Measurements from ENCODE around the gene HK2. TPM values are rescaled to one million over a fixed set of nuclear protein-coding genes. Genes with fewer than 3 reads are reported as not detected.
"Not testable (repeated sequence)": the region's sequence is repeated elsewhere in the genome, so short reads cannot be mapped to it uniquely, and the experiment has no call there.

HK2 gene
- total and polyA plus RNA-seq, 2 donors = 4.8 to 8.2 TPM

- DNase-seq (ENCODE audit: low read depth in 6 of 9, low spot score in 9 of 9) = not testable (repeated sequence)
- H3K4me1 ChIP-seq (ENCODE audit: control insufficient read depth in 2 of 2, insufficient read depth in 2 of 2, low read length in 2 of 2) = peaks cover 17 to 45% of the 10 kb centered on the region in 2 donors
Measured at GRCh38 chr2:74853360-74853759, 19.4 kb downstream of the HK2 start.

GRCh38 chr2:74854401-74854800 lies 20.5 kb downstream of the HK2 start:
- Histone ChIP-seq H3K27me3 (ENCODE audit: control insufficient read depth in 2 of 2, insufficient read depth in 1 of 2, low read length in 1 of 2) (no peaks in the 10 kb centered on the region), H3K27ac (ENCODE audit: low read depth in 1 of 2, low read length in 1 of 2) (no peak overlapping the region), H3K4me1 (ENCODE audit: control insufficient read depth in 2 of 2, insufficient read depth in 2 of 2, low read length in 2 of 2) (peaks cover 7 to 35% of the 10 kb centered on the region in 2 donors), H3K4me3 (ENCODE audit: low read length in 2 of 2) (no peak overlapping the region), H3K9me3 (ENCODE audit: control insufficient read depth in 2 of 2, insufficient read depth in 1 of 2, low read length in 1 of 2) (no peaks in the 10 kb centered on the region), H3K36me3 (ENCODE audit: control insufficient read depth in 2 of 2, insufficient read depth in 2 of 2, low read length in 1 of 2) (peaks cover 4 to 26% of the 10 kb centered on the region in 2 donors)
- WGBS = 98% methylated on average over 4 of the region's 4 CpGs
- DNase-seq (ENCODE audit: low read depth in 6 of 9, low spot score in 9 of 9) = no peak

More at GRCh38 chr2:74853360-74853759, 19.4 kb downstream of the HK2 start:
- not testable (repeated sequence) for H3K4me3 ChIP-seq (ENCODE audit: low read length in 2 of 2); H3K27me3 ChIP-seq (ENCODE audit: control insufficient read depth in 2 of 2, insufficient read depth in 1 of 2, low read length in 1 of 2); H3K9me3 ChIP-seq (ENCODE audit: control insufficient read depth in 2 of 2, insufficient read depth in 1 of 2, low read length in 1 of 2); H3K27ac ChIP-seq (ENCODE audit: low read depth in 1 of 2, low read length in 1 of 2)
- 97% methylated on average over 8 of the region's 8 CpGs for WGBS
- H3K36me3 ChIP-seq (ENCODE audit: control insufficient read depth in 2 of 2, insufficient read depth in 2 of 2, low read length in 1 of 2) = peaks cover 4 to 26% of the 10 kb centered on the region in 2 donors

- not testable (repeated sequence) for H3K4me3 ChIP-seq (ENCODE audit: low read length in 2 of 2); H3K27me3 ChIP-seq (ENCODE audit: control insufficient read depth in 2 of 2, insufficient read depth in 1 of 2, low read length in 1 of 2); H3K9me3 ChIP-seq (ENCODE audit: control insufficient read depth in 2 of 2, insufficient read depth in 1 of 2, low read length in 1 of 2); DNase-seq (ENCODE audit: low read depth in 6 of 9, low spot score in 9 of 9); H3K27ac ChIP-seq (ENCODE audit: low read depth in 1 of 2, low read length in 1 of 2)
- Histone ChIP-seq H3K4me1 (ENCODE audit: control insufficient read depth in 2 of 2, insufficient read depth in 2 of 2, low read length in 2 of 2) (peaks cover 0 to 27% of the 10 kb centered on the region in 2 donors), H3K36me3 (ENCODE audit: control insufficient read depth in 2 of 2, insufficient read depth in 2 of 2, low read length in 1 of 2) (peaks cover 4 to 26% of the 10 kb centered on the region in 2 donors)
- 98% methylated on average over 16 of the region's 16 CpGs for WGBS
Measured at GRCh38 chr2:74855114-74855707, 21.3 kb downstream of the HK2 start.

GRCh38 chr2:74856004-74856578 lies 22.2 kb downstream of the HK2 start:
- WGBS = 91% methylated on average over 10 of the region's 10 CpGs
- no peaks in the 10 kb centered on the region for H3K9me3 ChIP-seq (ENCODE audit: control insufficient read depth in 2 of 2, insufficient read depth in 1 of 2, low read length in 1 of 2)
- no peak overlapping the region for H3K27ac ChIP-seq (ENCODE audit: low read depth in 1 of 2, low read length in 1 of 2)
- DNase-seq (ENCODE audit: low read depth in 6 of 9, low spot score in 9 of 9) = no peak
- H3K36me3 ChIP-seq (ENCODE audit: control insufficient read depth in 2 of 2, insufficient read depth in 2 of 2, low read length in 1 of 2) = peaks cover 4 to 26% of the 10 kb centered on the region in 2 donors
- H3K27me3 ChIP-seq (ENCODE audit: control insufficient read depth in 2 of 2, insufficient read depth in 1 of 2, low read length in 1 of 2) = no peaks in the 10 kb centered on the region
- H3K4me3 ChIP-seq (ENCODE audit: low read length in 2 of 2) = no peak overlapping the region
- peaks cover 0 to 18% of the 10 kb centered on the region in 2 donors for H3K4me1 ChIP-seq (ENCODE audit: control insufficient read depth in 2 of 2, insufficient read depth in 2 of 2, low read length in 2 of 2)

- peaks cover 0 to 14% of the 10 kb centered on the region in 2 donors for H3K4me1 ChIP-seq (ENCODE audit: control insufficient read depth in 2 of 2, insufficient read depth in 2 of 2, low read length in 2 of 2)
- DNase-seq (ENCODE audit: low read depth in 6 of 9, low spot score in 9 of 9) = no peak
- no peaks in the 10 kb centered on the region for H3K27me3 ChIP-seq (ENCODE audit: control insufficient read depth in 2 of 2, insufficient read depth in 1 of 2, low read length in 1 of 2)
- H3K9me3 ChIP-seq (ENCODE audit: control insufficient read depth in 2 of 2, insufficient read depth in 1 of 2, low read length in 1 of 2) = no peaks in the 10 kb centered on the region
- 99% methylated on average over 5 of the region's 5 CpGs for WGBS
- no peak overlapping the region for H3K27ac ChIP-seq (ENCODE audit: low read depth in 1 of 2, low read length in 1 of 2)
- peaks cover 4 to 26% of the 10 kb centered on the region in 2 donors for H3K36me3 ChIP-seq (ENCODE audit: control insufficient read depth in 2 of 2, insufficient read depth in 2 of 2, low read length in 1 of 2)
- H3K4me3 ChIP-seq (ENCODE audit: low read length in 2 of 2) = no peak overlapping the region
Measured at GRCh38 chr2:74856599-74856998, 22.7 kb downstream of the HK2 start.

- Histone ChIP-seq H3K4me3 (ENCODE audit: low read length in 2 of 2) (no peak overlapping the region), H3K36me3 (ENCODE audit: control insufficient read depth in 2 of 2, insufficient read depth in 2 of 2, low read length in 1 of 2) (peaks cover 4 to 26% of the 10 kb centered on the region in 2 donors), H3K4me1 (ENCODE audit: control insufficient read depth in 2 of 2, insufficient read depth in 2 of 2, low read length in 2 of 2) (peaks cover 0 to 12% of the 10 kb centered on the region in 2 donors), H3K9me3 (ENCODE audit: control insufficient read depth in 2 of 2, insufficient read depth in 1 of 2, low read length in 1 of 2) (no peaks in the 10 kb centered on the region), H3K27ac (ENCODE audit: low read depth in 1 of 2, low read length in 1 of 2) (no peak overlapping the region), H3K27me3 (ENCODE audit: control insufficient read depth in 2 of 2, insufficient read depth in 1 of 2, low read length in 1 of 2) (no peaks in the 10 kb centered on the region)
- WGBS = 96% methylated on average over 4 of the region's 4 CpGs
- no peak for DNase-seq (ENCODE audit: low read depth in 6 of 9, low spot score in 9 of 9)
Measured at GRCh38 chr2:74857215-74857614, 23.3 kb downstream of the HK2 start.

- peaks cover 0 to 12% of the 10 kb centered on the region in 2 donors for H3K4me1 ChIP-seq (ENCODE audit: control insufficient read depth in 2 of 2, insufficient read depth in 2 of 2, low read length in 2 of 2)
- H3K36me3 ChIP-seq (ENCODE audit: control insufficient read depth in 2 of 2, insufficient read depth in 2 of 2, low read length in 1 of 2) = peaks cover 4 to 26% of the 10 kb centered on the region in 2 donors
- no peak overlapping the region for H3K27ac ChIP-seq (ENCODE audit: low read depth in 1 of 2, low read length in 1 of 2)
- H3K4me3 ChIP-seq (ENCODE audit: low read length in 2 of 2) = no peak overlapping the region
- H3K9me3 ChIP-seq (ENCODE audit: control insufficient read depth in 2 of 2, insufficient read depth in 1 of 2, low read length in 1 of 2) = no peaks in the 10 kb centered on the region
- H3K27me3 ChIP-seq (ENCODE audit: control insufficient read depth in 2 of 2, insufficient read depth in 1 of 2, low read length in 1 of 2) = no peaks in the 10 kb centered on the region
- no peak for DNase-seq (ENCODE audit: low read depth in 6 of 9, low spot score in 9 of 9)
- WGBS = 52% methylated on average over 8 of the region's 8 CpGs
Measured at GRCh38 chr2:74857725-74858124, 23.8 kb downstream of the HK2 start.

GRCh38 chr2:74858281-74858680 lies 24.4 kb downstream of the HK2 start:
- H3K9me3 ChIP-seq (ENCODE audit: control insufficient read depth in 2 of 2, insufficient read depth in 1 of 2, low read length in 1 of 2) = no peaks in the 10 kb centered on the region
- no peaks in the 10 kb centered on the region for H3K27me3 ChIP-seq (ENCODE audit: control insufficient read depth in 2 of 2, insufficient read depth in 1 of 2, low read length in 1 of 2)
- peaks cover 0 to 12% of the 10 kb centered on the region in 2 donors for H3K4me1 ChIP-seq (ENCODE audit: control insufficient read depth in 2 of 2, insufficient read depth in 2 of 2, low read length in 2 of 2)
- 27% methylated on average over 3 of the region's 3 CpGs for WGBS
- peaks cover 4 to 26% of the 10 kb centered on the region in 2 donors for H3K36me3 ChIP-seq (ENCODE audit: control insufficient read depth in 2 of 2, insufficient read depth in 2 of 2, low read length in 1 of 2)
- DNase-seq (ENCODE audit: low read depth in 6 of 9, low spot score in 9 of 9) = no peak
- H3K27ac ChIP-seq (ENCODE audit: low read depth in 1 of 2, low read length in 1 of 2) = no peak overlapping the region
- H3K4me3 ChIP-seq (ENCODE audit: low read length in 2 of 2) = no peak overlapping the region

- no peak for DNase-seq (ENCODE audit: low read depth in 6 of 9, low spot score in 9 of 9)
- peaks cover 0 to 17% of the 10 kb centered on the region in 2 donors for H3K36me3 ChIP-seq (ENCODE audit: control insufficient read depth in 2 of 2, insufficient read depth in 2 of 2, low read length in 1 of 2)
- H3K4me1 ChIP-seq (ENCODE audit: control insufficient read depth in 2 of 2, insufficient read depth in 2 of 2, low read length in 2 of 2) = peaks cover 0 to 12% of the 10 kb centered on the region in 2 donors
- no peak overlapping the region for H3K4me3 ChIP-seq (ENCODE audit: low read length in 2 of 2)
- H3K27ac ChIP-seq (ENCODE audit: low read depth in 1 of 2, low read length in 1 of 2) = no peak overlapping the region
- no peaks in the 10 kb centered on the region for H3K9me3 ChIP-seq (ENCODE audit: control insufficient read depth in 2 of 2, insufficient read depth in 1 of 2, low read length in 1 of 2)
- H3K27me3 ChIP-seq (ENCODE audit: control insufficient read depth in 2 of 2, insufficient read depth in 1 of 2, low read length in 1 of 2) = no peaks in the 10 kb centered on the region
- 98% methylated on average over 3 of the region's 3 CpGs for WGBS
Measured at GRCh38 chr2:74860079-74860478, 26.2 kb downstream of the HK2 start.

Data from thymus (tissue), 11 donors.